Nephron (organoid): Measurements from ENCODE around the gene SMIM45.

ENCODE experiments used
- H3K27ac Mint-ChIP-seq, 3 experiments: 2 replicates each; pipeline ENCODE4 v1.8.0; 2020; ENCODE audit warnings: mixed read lengths in 3 of 3, mild to moderate bottlenecking in 2 of 3, moderate library complexity in 1 of 3
- H3K27me3 Mint-ChIP-seq: 2 replicates; pipeline ENCODE4 v1.8.0; 2021; ENCODE audit warnings: low read depth, mild to moderate bottlenecking, moderate library complexity, mixed read lengths
- H3K36me3 Mint-ChIP-seq: 2 replicates; pipeline ENCODE4 v1.8.0; 2020; ENCODE audit warnings: low read depth, mixed read lengths
- H3K4me1 Mint-ChIP-seq: 2 replicates; pipeline ENCODE4 v1.8.0; 2020; ENCODE audit warnings: mixed read lengths
- H3K4me3 Mint-ChIP-seq, 3 experiments: 2 replicates each; pipeline ENCODE4 v1.8.0; 2020; ENCODE audit warnings: mild to moderate bottlenecking in 3 of 3, mixed read lengths in 3 of 3, moderate library complexity in 2 of 3
- H3K9me3 Mint-ChIP-seq: 2 replicates; pipeline ENCODE4 v1.8.0; 2020; ENCODE audit warnings: mixed read lengths
- CTCF ChIP-seq, 3 experiments: fragments of 200-600 bp; sonication (generic); IDR thresholded peaks; one replicate each; pipeline ENCODE4 v1.5.0; 2021; ENCODE audit warnings: antibody characterized with exemption in 3 of 3; ENCODE audit not compliant: unreplicated experiment in 3 of 3

The SMIM45 gene

GRCh38 chr22:41957941-41958556, 6.1 kb downstream of the SMIM45 start:
- Mint-ChIP-seq H3K36me3 (no peaks in the 10 kb centered on the region), H3K4me3 (no peak overlapping the region), H3K27me3 (peaks cover 3% of the 10 kb centered on the region), H3K4me1 (peaks cover 15% of the 10 kb centered on the region), H3K27ac (no peak overlapping the region), H3K9me3 (no peaks in the 10 kb centered on the region)
- TF ChIP-seq CTCF (IDR thresholded peaks at IDR 0.05; ENCODE audit: unreplicated experiment in 3 of 3): peak; percentile 30 to 48 (median 45)

GRCh38 chr22:41963453-41964111, 11.6 kb downstream of the SMIM45 start:
- Mint-ChIP-seq H3K36me3 (no peaks in the 10 kb centered on the region), H3K27ac (peak overlapping the region; percentile 21 to 73 (median 35)), H3K4me3 (no peak overlapping the region), H3K27me3 (peaks cover 4% of the 10 kb centered on the region), H3K4me1 (peaks cover 30% of the 10 kb centered on the region), H3K9me3 (no peaks in the 10 kb centered on the region)
- no peak for TF ChIP-seq CTCF (IDR thresholded peaks at IDR 0.05; ENCODE audit: unreplicated experiment in 3 of 3)

GRCh38 chr22:41964112-41964491, 12.2 kb downstream of the SMIM45 start:
- H3K36me3 Mint-ChIP-seq: no peaks in the 10 kb centered on the region
- H3K27ac Mint-ChIP-seq: peak overlapping the region; percentile 21 to 73 (median 35)
- peaks cover 4% of the 10 kb centered on the region for H3K27me3 Mint-ChIP-seq
- no peak overlapping the region for H3K4me3 Mint-ChIP-seq
- no peaks in the 10 kb centered on the region for H3K9me3 Mint-ChIP-seq
- no peak for TF ChIP-seq CTCF (IDR thresholded peaks at IDR 0.05; ENCODE audit: unreplicated experiment in 3 of 3)
- peaks cover 30% of the 10 kb centered on the region for H3K4me1 Mint-ChIP-seq

GRCh38 chr22:41966225-41966606, 14.3 kb downstream of the SMIM45 start:
- Mint-ChIP-seq H3K4me3 (no peak overlapping the region), H3K36me3 (no peaks in the 10 kb centered on the region), H3K4me1 (peaks cover 20% of the 10 kb centered on the region), H3K27ac (no peak overlapping the region), H3K27me3 (peaks cover 16% of the 10 kb centered on the region), H3K9me3 (no peaks in the 10 kb centered on the region)
- TF ChIP-seq CTCF (IDR thresholded peaks at IDR 0.05; ENCODE audit: unreplicated experiment in 3 of 3): no peak

GRCh38 chr22:41966607-41967240, 14.8 kb downstream of the SMIM45 start:
- peak in 2 of 3 experiments; percentile 23 to 30 for TF ChIP-seq CTCF (IDR thresholded peaks at IDR 0.05; ENCODE audit: unreplicated experiment in 3 of 3)
- Mint-ChIP-seq H3K4me3 (no peak overlapping the region), H3K36me3 (no peaks in the 10 kb centered on the region), H3K4me1 (peaks cover 20% of the 10 kb centered on the region), H3K27me3 (peaks cover 18% of the 10 kb centered on the region), H3K27ac (peak overlapping the region in 2 of 3 experiments; percentile 2 to 16), H3K9me3 (no peaks in the 10 kb centered on the region)
